Smooth muscle cell (in vitro differentiated cells): ENCODE data around the gene PPP1R17. TPM values are rescaled to one million over a fixed set of nuclear protein-coding genes. Genes with fewer than 3 reads are reported as not detected.

Experiments
- polyA plus RNA-seq: library from polyadenylated mRNA; unstranded; fragments of >200 nt; fragmentation: Nextera tagmentation; extraction: Ambion mirVana; gene quantifications from 2 replicates; pipeline ENCODE4 v1.2.1, GENCODE V29; 2016
- total RNA-seq: library from RNA; depleted of rRNA; stranded (reverse); fragments of >200 nt; gene quantifications from 2 replicates; pipeline ENCODE4 v1.2.3, GENCODE V29; 2014

PPP1R17 gene
- total and polyA plus RNA-seq, 2 experiments from 2014 or later = not detected

Other genes starting within 250 kb of the PPP1R17 start
- not detected in 2 replicates for gene ITPRID1, start 173.1 kb upstream of the PPP1R17 start, total RNA-seq
- gene ITPRID1, start 173.1 kb upstream of the PPP1R17 start, polyA plus RNA-seq = not detected in 2 replicates